CD14-positive monocyte (primary cell): ENCODE measurements around the gene MYOM1. TPM values are rescaled to one million over a fixed set of nuclear protein-coding genes. Genes with fewer than 3 reads are reported as not detected.

Experiments used
- DNase-seq, 3 donors: peaks; one replicate each; pipeline ENCODE4 v3.0.0-alpha.2; 2011 to 2022
- H2AFZ ChIP-seq: 2 replicates; pipeline ENCODE4 v1.6.0; 2012; ENCODE audit warnings: mild to moderate bottlenecking, low read depth, low read length, inconsistent platforms; ENCODE audit not compliant: insufficient read depth, poor library complexity, severe bottlenecking
- H3K27ac ChIP-seq, 2 donors: 1 replicate in 1 of 2; 2 replicates in 1 of 2; pipeline ENCODE4 v1.5.1; 2012 to 2013; ENCODE audit warnings: low read length in 2 of 2, control low read depth in 1 of 2, inconsistent platforms in 1 of 2, low read depth in 1 of 2, mild to moderate bottlenecking in 1 of 2
- H3K27me3 ChIP-seq, 2 donors: one replicate each; pipeline versions ENCODE4 v1.6.0 to v1.6.1; 2011 to 2013; ENCODE audit warnings: low read length in 2 of 2; ENCODE audit not compliant: control insufficient read depth in 2 of 2, insufficient read depth in 2 of 2
- H3K36me3 ChIP-seq, 2 donors: replicated peaks in 1 of 2; 1 replicate in 1 of 2; 2 replicates in 1 of 2; pipeline versions ENCODE4 v1.5.1 to v1.6.1; 2012 to 2013; ENCODE audit warnings: low read length in 2 of 2, control low read depth in 1 of 2, inconsistent platforms in 1 of 2, mild to moderate bottlenecking in 1 of 2; ENCODE audit not compliant: insufficient read depth in 2 of 2, control insufficient read depth in 1 of 2
- H3K4me1 ChIP-seq, 2 donors: 1 replicate in 1 of 2; 2 replicates in 1 of 2; pipeline versions ENCODE4 v1.5.1 to v1.6.1; 2012 to 2013; ENCODE audit warnings: low read length in 2 of 2, control low read depth in 1 of 2, inconsistent platforms in 1 of 2, mild to moderate bottlenecking in 1 of 2, moderate library complexity in 1 of 2; ENCODE audit not compliant: insufficient read depth in 2 of 2, control insufficient read depth in 1 of 2
- H3K4me2 ChIP-seq: replicated peaks from 2 replicates; pipeline ENCODE3; 2012; ENCODE audit warnings: low read length, moderate library complexity, mild to moderate bottlenecking; ENCODE audit not compliant: poor library complexity, severe bottlenecking; ENCODE audit errors: extremely low read depth
- H3K4me3 ChIP-seq, 3 experiments: fragments of 200-600 bp in 1 of 3; sonication (generic) in 1 of 3; replicated peaks in 1 of 3; 1 replicate in 2 of 3; 2 replicates in 1 of 3; pipeline ENCODE4 v1.5.1; 2011 to 2013; ENCODE audit warnings: low read length in 3 of 3, mild to moderate bottlenecking in 3 of 3, control low read depth in 2 of 3, low read depth in 2 of 3, inconsistent platforms in 1 of 3, moderate library complexity in 1 of 3
- H3K79me2 ChIP-seq: 2 replicates; pipeline ENCODE4 v1.6.0; 2012; ENCODE audit warnings: mild to moderate bottlenecking, control low read depth, inconsistent platforms, low read length, moderate library complexity; ENCODE audit not compliant: insufficient read depth
- H3K9ac ChIP-seq: 2 replicates; pipeline ENCODE4 v1.6.0; 2017; ENCODE audit warnings: low read length, mild to moderate bottlenecking; ENCODE audit not compliant: insufficient read depth, poor library complexity, severe bottlenecking
- H3K9me3 ChIP-seq, 2 donors: replicated peaks in 1 of 2; 1 replicate in 1 of 2; 2 replicates in 1 of 2; pipeline versions ENCODE4 v1.5.1 to v1.6.1; 2012 to 2013; ENCODE audit warnings: low read length in 2 of 2, control low read depth in 1 of 2; ENCODE audit not compliant: control insufficient read depth in 1 of 2, insufficient read depth in 1 of 2
- H4K20me1 ChIP-seq: 2 replicates; pipeline ENCODE4 v1.6.0; 2012; ENCODE audit warnings: mild to moderate bottlenecking, low read length, control low read depth, moderate library complexity; ENCODE audit not compliant: insufficient read depth
- H3K27ac Mint-ChIP-seq, 7 donors: one replicate each; pipeline ENCODE4 v1.8.0; 2020; ENCODE audit warnings: mild to moderate bottlenecking in 7 of 7, mixed read lengths in 7 of 7, moderate library complexity in 6 of 7, inconsistent platforms in 2 of 7
- H3K27me3 Mint-ChIP-seq, 3 donors: one replicate each; pipeline ENCODE4 v1.8.0; 2021 to 2022; ENCODE audit warnings: low read depth in 3 of 3, mild to moderate bottlenecking in 3 of 3, mixed read lengths in 3 of 3, moderate library complexity in 3 of 3, inconsistent platforms in 1 of 3
- H3K36me3 Mint-ChIP-seq, 2 donors: one replicate each; pipeline ENCODE4 v1.8.0; 2020; ENCODE audit warnings: mixed read lengths in 2 of 2, inconsistent platforms in 1 of 2, mild to moderate bottlenecking in 1 of 2
- H3K4me1 Mint-ChIP-seq: one replicate; pipeline ENCODE4 v1.8.0; 2020; ENCODE audit warnings: mild to moderate bottlenecking, mixed read lengths
- H3K4me3 Mint-ChIP-seq, 2 donors: one replicate each; pipeline ENCODE4 v1.8.0; 2020; ENCODE audit warnings: mild to moderate bottlenecking in 2 of 2, mixed read lengths in 2 of 2, moderate library complexity in 1 of 2
- H3K9me3 Mint-ChIP-seq, 7 donors: one replicate each; pipeline ENCODE4 v1.8.0; 2020 to 2022; ENCODE audit warnings: mixed read lengths in 7 of 7, mild to moderate bottlenecking in 6 of 7, moderate library complexity in 6 of 7, inconsistent platforms in 2 of 7
- WGBS: methylation state at CpG from one replicate; pipeline ENCODE4 v1.1.5; 2013; ENCODE audit warnings: missing lambda C conversion rate; ENCODE audit not compliant: insufficient coverage; 5-methylcytosine and 5-hydroxymethylcytosine counted together
- intact Hi-C, 2 donors: fragments of 100-400 bp; cut with micrococcal nuclease; formaldehyde crosslinking; loops; one replicate each; pipeline versions ENCODE4 v1.15.0 to v1.15.1; 2023
- polyA plus RNA-seq, 3 donors: library from polyadenylated mRNA; depleted of rRNA in 1 of 3; unstranded in 2 of 3; stranded (reverse) in 1 of 3; fragments of 300-500 nt in 2 of 3; fragments of >200 nt in 1 of 3; fragmentation: Illumina TruSeq in 2 of 3; gene quantifications; 1 replicate in 2 of 3; 2 replicates in 1 of 3; pipeline ENCODE4 v1.2.3, GENCODE V29; 2012 to 2021
- TF ChIP-seq, protein P1 (sequence below): fragments of 200-600 bp; IDR thresholded peaks from one replicate; pipeline ENCODE4 v1.8.0; 2022; ENCODE audit warnings: antibody characterized with exemption, mild to moderate bottlenecking

Gene MYOM1
- polyA plus RNA-seq, 3 donors, result 0.05 to 0.95 (median 0.22) TPM

DNA sequence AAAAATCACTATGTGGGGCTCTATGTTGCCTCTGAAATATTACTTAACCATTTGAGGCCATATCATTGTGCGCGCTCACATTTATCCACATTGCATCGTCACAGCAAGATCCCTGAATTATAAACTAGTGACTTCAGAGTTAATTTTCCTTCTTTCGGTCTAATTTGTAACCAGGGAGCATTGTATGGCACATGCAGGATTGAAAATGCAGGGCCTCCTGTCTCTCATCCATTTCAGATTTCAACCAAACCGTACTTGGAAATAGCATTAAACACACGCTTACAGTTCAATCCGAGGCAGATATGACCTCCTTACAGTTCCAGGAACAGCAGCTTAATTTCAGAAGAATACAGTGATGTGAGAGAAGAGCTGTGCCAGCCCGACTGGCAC is 532 bp downstream of the MYOM1 start:
- Histone ChIP-seq H4K20me1 (no peaks in the 10 kb centered on the region), H3K9me3 (no peaks in the 10 kb centered on the region), H3K9ac (no peak overlapping the region), H3K27ac (no peak overlapping the region), H3K4me1 (no peaks in the 10 kb centered on the region), H3K4me3 (no peak overlapping the region), H3K4me2 (no peak overlapping the region), H3K36me3 (no peaks in the 10 kb centered on the region), H2AFZ (no peak overlapping the region), H3K27me3 (no peaks in the 10 kb centered on the region), H3K79me2 (no peaks in the 10 kb centered on the region)
- Mint-ChIP-seq H3K27me3 (no peaks in the 10 kb centered on the region), H3K9me3 (peaks cover 0 to 8% (median 2%) of the 10 kb centered on the region in 7 donors), H3K4me3 (no peak overlapping the region), H3K4me1 (no peaks in the 10 kb centered on the region), H3K27ac (no peak overlapping the region), H3K36me3 (no peaks in the 10 kb centered on the region)
- TF ChIP-seq, protein P1, sequence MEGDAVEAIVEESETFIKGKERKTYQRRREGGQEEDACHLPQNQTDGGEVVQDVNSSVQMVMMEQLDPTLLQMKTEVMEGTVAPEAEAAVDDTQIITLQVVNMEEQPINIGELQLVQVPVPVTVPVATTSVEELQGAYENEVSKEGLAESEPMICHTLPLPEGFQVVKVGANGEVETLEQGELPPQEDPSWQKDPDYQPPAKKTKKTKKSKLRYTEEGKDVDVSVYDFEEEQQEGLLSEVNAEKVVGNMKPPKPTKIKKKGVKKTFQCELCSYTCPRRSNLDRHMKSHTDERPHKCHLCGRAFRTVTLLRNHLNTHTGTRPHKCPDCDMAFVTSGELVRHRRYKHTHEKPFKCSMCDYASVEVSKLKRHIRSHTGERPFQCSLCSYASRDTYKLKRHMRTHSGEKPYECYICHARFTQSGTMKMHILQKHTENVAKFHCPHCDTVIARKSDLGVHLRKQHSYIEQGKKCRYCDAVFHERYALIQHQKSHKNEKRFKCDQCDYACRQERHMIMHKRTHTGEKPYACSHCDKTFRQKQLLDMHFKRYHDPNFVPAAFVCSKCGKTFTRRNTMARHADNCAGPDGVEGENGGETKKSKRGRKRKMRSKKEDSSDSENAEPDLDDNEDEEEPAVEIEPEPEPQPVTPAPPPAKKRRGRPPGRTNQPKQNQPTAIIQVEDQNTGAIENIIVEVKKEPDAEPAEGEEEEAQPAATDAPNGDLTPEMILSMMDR, result no peak
- intact Hi-C loops, result no loop called here
- DNase-seq, result no peak
- WGBS, result 100% methylated on average over 6 of the region's 8 CpGs

DNA sequence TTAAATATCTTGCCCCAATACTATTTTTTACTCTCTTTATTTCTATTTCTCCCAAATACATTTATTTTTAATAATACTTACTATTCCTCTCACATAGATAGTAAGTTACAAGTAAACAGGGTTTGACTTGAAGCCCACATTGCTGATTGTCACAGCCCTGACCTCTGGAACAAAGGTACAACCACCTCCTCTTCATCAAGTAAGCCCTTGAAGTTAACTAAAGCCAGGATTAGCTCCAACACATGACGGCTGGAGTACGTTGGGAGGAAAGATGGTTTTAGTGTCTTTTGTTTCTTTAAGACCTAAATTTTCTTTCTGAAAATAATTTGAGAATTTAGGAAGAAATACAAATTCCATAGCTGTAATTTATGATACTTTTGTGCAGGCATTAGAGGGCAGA is 949 bp downstream of the MYOM1 start:
- Histone ChIP-seq H3K27me3 (no peaks in the 10 kb centered on the region), H4K20me1 (no peaks in the 10 kb centered on the region), H3K9me3 (no peaks in the 10 kb centered on the region), H3K27ac (no peak overlapping the region), H2AFZ (no peak overlapping the region), H3K79me2 (no peaks in the 10 kb centered on the region), H3K4me3 (no peak overlapping the region), H3K4me2 (no peak overlapping the region), H3K9ac (no peak overlapping the region), H3K4me1 (no peaks in the 10 kb centered on the region), H3K36me3 (no peaks in the 10 kb centered on the region)
- Mint-ChIP-seq H3K9me3 (peaks cover 0 to 8% (median 2%) of the 10 kb centered on the region in 7 donors), H3K27me3 (no peaks in the 10 kb centered on the region), H3K27ac (no peak overlapping the region), H3K4me3 (no peak overlapping the region), H3K4me1 (no peaks in the 10 kb centered on the region), H3K36me3 (no peaks in the 10 kb centered on the region)
- WGBS, result no CpG with 5 or more reads among the region's 2 CpGs
- no peak for DNase-seq
- intact Hi-C loops, result no loop called here
- TF ChIP-seq, protein P1, result no peak
